A549 (cell line): ENCODE data around the gene SRSF8.

Experiments
- CHD2 ChIP-seq: fragments of 150-350 bp; IDR thresholded peaks from 2 replicates; pipeline ENCODE4 v1.6.1; 2014; ENCODE audit warnings: low read length; ENCODE audit not compliant: partially characterized antibody
- EHMT2 ChIP-seq: fragments of 200-600 bp; sonication (generic); IDR thresholded peaks from 2 replicates; pipeline ENCODE4 v1.6.1; 2016; ENCODE audit warnings: antibody characterized with exemption, low read depth, mild to moderate bottlenecking, moderate library complexity
- EP300 ChIP-seq, 2 experiments: fragments of >200 bp; sonication (Bioruptor Twin); formaldehyde crosslinking; IDR thresholded peaks; 2 replicates in 1 of 2; 3 replicates in 1 of 2; pipeline ENCODE4 v1.6.1; 2016 to 2017
- MAFK ChIP-seq: fragments of 450-650 bp; IDR thresholded peaks from 2 replicates; pipeline ENCODE4 v1.6.1; 2014; ENCODE audit not compliant: partially characterized antibody
- POLR2AphosphoS2 ChIP-seq: conservative IDR thresholded peaks from 2 replicates; pipeline ENCODE4 v1.6.1; 2012; ENCODE audit warnings: low read length, improper control_type of control experiment, inconsistent platforms
- RCOR1 ChIP-seq: fragments of 150-350 bp; IDR thresholded peaks from 2 replicates; pipeline ENCODE4 v1.6.1; 2014; ENCODE audit warnings: antibody characterized with exemption, low read length, low read depth
- USF2 ChIP-seq: fragments of 450-650 bp; IDR thresholded peaks from 2 replicates; pipeline ENCODE4 v1.6.1; 2014; ENCODE audit warnings: antibody characterized with exemption
- TF ChIP-seq, protein P1 (sequence below): fragments of >200 bp; sonication (Bioruptor Twin); formaldehyde crosslinking; IDR thresholded peaks from 3 replicates; pipeline ENCODE4 v1.5.1; 2016
- TF ChIP-seq, protein P2 (sequence below): fragments of 200-600 bp; sonication (generic); IDR thresholded peaks from 2 replicates; pipeline ENCODE4 v1.6.1; 2016; ENCODE audit warnings: antibody characterized with exemption, mild to moderate bottlenecking, moderate library complexity

DNA sequence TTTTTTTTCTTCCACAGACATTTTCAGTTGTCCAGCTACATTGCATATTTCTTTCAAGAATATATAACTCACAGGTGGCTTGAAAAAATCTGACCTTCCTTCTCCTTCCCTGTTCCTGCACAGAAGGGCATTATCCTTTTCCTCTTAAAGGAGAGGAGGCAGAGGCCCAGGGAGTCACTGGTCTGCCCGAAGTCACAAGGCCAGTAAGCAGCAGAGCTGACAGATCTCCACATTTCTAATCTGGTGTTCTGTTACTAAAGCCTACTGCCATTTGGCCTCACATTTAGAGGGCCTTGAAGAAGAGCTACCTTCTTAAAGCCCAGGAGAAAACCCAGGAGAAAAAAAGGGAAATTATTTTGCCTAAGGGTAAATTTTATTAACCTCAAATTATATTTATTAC, 35.2 kb downstream of the SRSF8 start:
- TF ChIP-seq, protein P1, sequence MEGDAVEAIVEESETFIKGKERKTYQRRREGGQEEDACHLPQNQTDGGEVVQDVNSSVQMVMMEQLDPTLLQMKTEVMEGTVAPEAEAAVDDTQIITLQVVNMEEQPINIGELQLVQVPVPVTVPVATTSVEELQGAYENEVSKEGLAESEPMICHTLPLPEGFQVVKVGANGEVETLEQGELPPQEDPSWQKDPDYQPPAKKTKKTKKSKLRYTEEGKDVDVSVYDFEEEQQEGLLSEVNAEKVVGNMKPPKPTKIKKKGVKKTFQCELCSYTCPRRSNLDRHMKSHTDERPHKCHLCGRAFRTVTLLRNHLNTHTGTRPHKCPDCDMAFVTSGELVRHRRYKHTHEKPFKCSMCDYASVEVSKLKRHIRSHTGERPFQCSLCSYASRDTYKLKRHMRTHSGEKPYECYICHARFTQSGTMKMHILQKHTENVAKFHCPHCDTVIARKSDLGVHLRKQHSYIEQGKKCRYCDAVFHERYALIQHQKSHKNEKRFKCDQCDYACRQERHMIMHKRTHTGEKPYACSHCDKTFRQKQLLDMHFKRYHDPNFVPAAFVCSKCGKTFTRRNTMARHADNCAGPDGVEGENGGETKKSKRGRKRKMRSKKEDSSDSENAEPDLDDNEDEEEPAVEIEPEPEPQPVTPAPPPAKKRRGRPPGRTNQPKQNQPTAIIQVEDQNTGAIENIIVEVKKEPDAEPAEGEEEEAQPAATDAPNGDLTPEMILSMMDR = no peak
- TF ChIP-seq, protein P2, sequence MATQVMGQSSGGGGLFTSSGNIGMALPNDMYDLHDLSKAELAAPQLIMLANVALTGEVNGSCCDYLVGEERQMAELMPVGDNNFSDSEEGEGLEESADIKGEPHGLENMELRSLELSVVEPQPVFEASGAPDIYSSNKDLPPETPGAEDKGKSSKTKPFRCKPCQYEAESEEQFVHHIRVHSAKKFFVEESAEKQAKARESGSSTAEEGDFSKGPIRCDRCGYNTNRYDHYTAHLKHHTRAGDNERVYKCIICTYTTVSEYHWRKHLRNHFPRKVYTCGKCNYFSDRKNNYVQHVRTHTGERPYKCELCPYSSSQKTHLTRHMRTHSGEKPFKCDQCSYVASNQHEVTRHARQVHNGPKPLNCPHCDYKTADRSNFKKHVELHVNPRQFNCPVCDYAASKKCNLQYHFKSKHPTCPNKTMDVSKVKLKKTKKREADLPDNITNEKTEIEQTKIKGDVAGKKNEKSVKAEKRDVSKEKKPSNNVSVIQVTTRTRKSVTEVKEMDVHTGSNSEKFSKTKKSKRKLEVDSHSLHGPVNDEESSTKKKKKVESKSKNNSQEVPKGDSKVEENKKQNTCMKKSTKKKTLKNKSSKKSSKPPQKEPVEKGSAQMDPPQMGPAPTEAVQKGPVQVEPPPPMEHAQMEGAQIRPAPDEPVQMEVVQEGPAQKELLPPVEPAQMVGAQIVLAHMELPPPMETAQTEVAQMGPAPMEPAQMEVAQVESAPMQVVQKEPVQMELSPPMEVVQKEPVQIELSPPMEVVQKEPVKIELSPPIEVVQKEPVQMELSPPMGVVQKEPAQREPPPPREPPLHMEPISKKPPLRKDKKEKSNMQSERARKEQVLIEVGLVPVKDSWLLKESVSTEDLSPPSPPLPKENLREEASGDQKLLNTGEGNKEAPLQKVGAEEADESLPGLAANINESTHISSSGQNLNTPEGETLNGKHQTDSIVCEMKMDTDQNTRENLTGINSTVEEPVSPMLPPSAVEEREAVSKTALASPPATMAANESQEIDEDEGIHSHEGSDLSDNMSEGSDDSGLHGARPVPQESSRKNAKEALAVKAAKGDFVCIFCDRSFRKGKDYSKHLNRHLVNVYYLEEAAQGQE = no peak
- TF ChIP-seq CHD2 (no peak), EP300 (IDR thresholded peaks at IDR 0.05) (no peak), EHMT2 (no peak), RCOR1 (no peak), POLR2AphosphoS2 (no peak), USF2 (no peak), MAFK (no peak)
